ENCODE data around the gene PDE10A. TPM values are rescaled to one million over a fixed set of nuclear protein-coding genes. Genes with fewer than 3 reads are reported as not detected.
A peak's percentile ranks its signal among the peaks of the same experiment; 100 is the strongest.

Gene PDE10A
- total RNA-seq, 1 donor from 2014 or later, result 17.3 TPM

DNA sequence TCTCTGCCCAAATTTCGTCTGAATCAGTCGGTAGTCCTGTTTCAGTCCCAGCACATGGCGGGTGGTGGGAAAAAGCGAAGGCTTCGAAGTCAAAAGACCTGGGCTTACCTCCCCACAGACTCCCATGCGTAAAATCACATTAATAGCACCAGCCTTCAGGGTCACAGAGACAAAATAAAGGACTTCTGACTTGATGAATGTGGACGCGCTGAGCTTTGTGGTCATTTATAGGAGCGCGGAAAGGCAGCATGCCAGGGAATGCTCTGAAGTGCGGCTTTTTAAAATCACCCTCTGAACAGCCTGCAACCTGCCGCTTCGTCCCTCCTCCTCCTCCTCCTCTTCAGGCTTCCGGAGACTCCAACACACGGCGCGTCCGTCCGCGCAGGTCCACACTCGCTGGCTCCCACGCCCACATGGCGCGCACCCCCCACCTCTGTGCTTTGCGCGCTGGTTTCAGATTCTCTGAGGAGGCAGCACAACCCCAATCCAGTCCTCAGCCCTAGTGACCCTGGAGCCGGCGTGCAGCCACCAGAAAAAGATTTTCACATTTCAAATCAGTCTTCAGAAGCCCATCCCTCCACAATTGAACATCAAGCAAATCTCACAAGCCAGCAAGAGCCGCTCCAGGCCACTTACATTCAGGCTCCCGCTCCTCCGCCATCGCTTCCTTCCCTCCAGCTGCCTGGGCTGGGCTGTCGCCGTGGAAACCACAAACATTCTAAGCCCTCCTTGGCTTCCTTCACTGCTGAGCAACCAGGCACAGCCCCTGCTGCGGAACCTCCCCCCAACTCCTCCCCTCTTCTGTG lies 353.9 kb downstream of the PDE10A start, which contains the start of gene C6orf118:
TSS of gene C6orf118 (minus strand) at position 680 of the 806 bp plus-strand sequence. CDS start at position 661, 19 bp downstream.
- Histone ChIP-seq H3K27me3 (peaks cover 18% of the 10 kb centered on the region), H3K79me2 (ENCODE audit: low read depth) (no peaks in the 10 kb centered on the region), H4K20me1 (ENCODE audit: low read depth) (no peaks in the 10 kb centered on the region), H3K36me3 (no peaks in the 10 kb centered on the region), H3F3A (ENCODE audit: low read depth) (no peaks in the 10 kb centered on the region), H3K9me3 (ENCODE audit: low read depth) (no peaks in the 10 kb centered on the region), H2AFZ (replicated peaks) (peak within 1 kb of the TSS; percentile 66), H3K4me3 (peak within 1 kb of the TSS; percentile 46), H3K4me2 (peak within 1 kb of the TSS; percentile 76), H3K4me1 (peaks cover 6% of the 10 kb centered on the region), H3K27ac (no peak within 1 kb of the TSS), H3K9ac (no peak within 1 kb of the TSS)
- peak within 1 kb of the TSS; percentile 99 for H3K27ac Mint-ChIP-seq
- peak within 1 kb of the TSS; percentile 90 for H3K4me3 Mint-ChIP-seq
- peaks cover 2% of the 10 kb centered on the region for H3K36me3 Mint-ChIP-seq
- H3K27me3 Mint-ChIP-seq (ENCODE audit: insufficient read depth, low read depth), result peaks cover 2% of the 10 kb centered on the region
- H3K9me3 Mint-ChIP-seq, result peaks cover 6% of the 10 kb centered on the region
- TF ChIP-seq EZH2 (IDR thresholded peaks at IDR 0.05) (no peak), EZH2phosphoT487 (IDR thresholded peaks at IDR 0.05) (peak; percentile 18)
- TF ChIP-seq, protein P1, sequence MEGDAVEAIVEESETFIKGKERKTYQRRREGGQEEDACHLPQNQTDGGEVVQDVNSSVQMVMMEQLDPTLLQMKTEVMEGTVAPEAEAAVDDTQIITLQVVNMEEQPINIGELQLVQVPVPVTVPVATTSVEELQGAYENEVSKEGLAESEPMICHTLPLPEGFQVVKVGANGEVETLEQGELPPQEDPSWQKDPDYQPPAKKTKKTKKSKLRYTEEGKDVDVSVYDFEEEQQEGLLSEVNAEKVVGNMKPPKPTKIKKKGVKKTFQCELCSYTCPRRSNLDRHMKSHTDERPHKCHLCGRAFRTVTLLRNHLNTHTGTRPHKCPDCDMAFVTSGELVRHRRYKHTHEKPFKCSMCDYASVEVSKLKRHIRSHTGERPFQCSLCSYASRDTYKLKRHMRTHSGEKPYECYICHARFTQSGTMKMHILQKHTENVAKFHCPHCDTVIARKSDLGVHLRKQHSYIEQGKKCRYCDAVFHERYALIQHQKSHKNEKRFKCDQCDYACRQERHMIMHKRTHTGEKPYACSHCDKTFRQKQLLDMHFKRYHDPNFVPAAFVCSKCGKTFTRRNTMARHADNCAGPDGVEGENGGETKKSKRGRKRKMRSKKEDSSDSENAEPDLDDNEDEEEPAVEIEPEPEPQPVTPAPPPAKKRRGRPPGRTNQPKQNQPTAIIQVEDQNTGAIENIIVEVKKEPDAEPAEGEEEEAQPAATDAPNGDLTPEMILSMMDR (IDR thresholded peaks at IDR 0.05), result no peak
- peaks cover 38% of the 10 kb centered on the region for H3K4me1 Mint-ChIP-seq
- peak; percentile 93 for DNase-seq (ENCODE audit: low spot score)

DNA sequence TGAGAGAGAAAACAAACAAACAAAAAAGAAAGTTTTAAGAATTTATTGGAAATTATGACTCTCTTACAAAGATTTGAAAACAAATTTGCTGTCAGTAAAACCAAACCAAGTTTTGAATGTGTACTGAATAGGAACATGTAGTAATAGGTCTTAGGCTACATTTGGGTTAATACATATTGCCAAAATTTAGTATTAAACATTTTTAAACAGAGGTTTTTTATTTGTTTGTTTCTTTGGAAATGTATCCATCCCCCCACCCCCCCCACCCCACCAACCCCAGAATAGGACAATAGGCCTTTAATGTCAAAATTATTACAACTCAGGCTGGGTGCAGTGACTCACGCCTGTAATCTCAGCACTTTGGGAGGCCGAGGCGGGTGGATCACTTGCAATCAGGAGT lies 356.1 kb downstream of the PDE10A start:
- TF ChIP-seq EZH2phosphoT487 (IDR thresholded peaks at IDR 0.05) (no peak), EZH2 (IDR thresholded peaks at IDR 0.05) (no peak)
- TF ChIP-seq, protein P1 (IDR thresholded peaks at IDR 0.05), result no peak
- H3K27me3 Mint-ChIP-seq (ENCODE audit: insufficient read depth, low read depth), result peaks cover 6% of the 10 kb centered on the region
- Histone ChIP-seq H3K4me1 (peaks cover 6% of the 10 kb centered on the region), H3K79me2 (ENCODE audit: low read depth) (no peaks in the 10 kb centered on the region), H2AFZ (replicated peaks) (no peak overlapping the region), H3K9ac (no peak overlapping the region), H3K27ac (no peak overlapping the region), H3K27me3 (peaks cover 18% of the 10 kb centered on the region), H3F3A (ENCODE audit: low read depth) (no peaks in the 10 kb centered on the region), H3K4me2 (no peak overlapping the region), H3K4me3 (no peak overlapping the region), H3K36me3 (no peaks in the 10 kb centered on the region), H3K9me3 (ENCODE audit: low read depth) (no peaks in the 10 kb centered on the region), H4K20me1 (ENCODE audit: low read depth) (no peaks in the 10 kb centered on the region)
- DNase-seq (ENCODE audit: low spot score), result no peak
- peaks cover 36% of the 10 kb centered on the region for H3K4me1 Mint-ChIP-seq
- peaks cover 12% of the 10 kb centered on the region for H3K36me3 Mint-ChIP-seq
- no peak overlapping the region for H3K27ac Mint-ChIP-seq
- H3K4me3 Mint-ChIP-seq, result no peak overlapping the region
- peaks cover 19% of the 10 kb centered on the region for H3K9me3 Mint-ChIP-seq

DNA sequence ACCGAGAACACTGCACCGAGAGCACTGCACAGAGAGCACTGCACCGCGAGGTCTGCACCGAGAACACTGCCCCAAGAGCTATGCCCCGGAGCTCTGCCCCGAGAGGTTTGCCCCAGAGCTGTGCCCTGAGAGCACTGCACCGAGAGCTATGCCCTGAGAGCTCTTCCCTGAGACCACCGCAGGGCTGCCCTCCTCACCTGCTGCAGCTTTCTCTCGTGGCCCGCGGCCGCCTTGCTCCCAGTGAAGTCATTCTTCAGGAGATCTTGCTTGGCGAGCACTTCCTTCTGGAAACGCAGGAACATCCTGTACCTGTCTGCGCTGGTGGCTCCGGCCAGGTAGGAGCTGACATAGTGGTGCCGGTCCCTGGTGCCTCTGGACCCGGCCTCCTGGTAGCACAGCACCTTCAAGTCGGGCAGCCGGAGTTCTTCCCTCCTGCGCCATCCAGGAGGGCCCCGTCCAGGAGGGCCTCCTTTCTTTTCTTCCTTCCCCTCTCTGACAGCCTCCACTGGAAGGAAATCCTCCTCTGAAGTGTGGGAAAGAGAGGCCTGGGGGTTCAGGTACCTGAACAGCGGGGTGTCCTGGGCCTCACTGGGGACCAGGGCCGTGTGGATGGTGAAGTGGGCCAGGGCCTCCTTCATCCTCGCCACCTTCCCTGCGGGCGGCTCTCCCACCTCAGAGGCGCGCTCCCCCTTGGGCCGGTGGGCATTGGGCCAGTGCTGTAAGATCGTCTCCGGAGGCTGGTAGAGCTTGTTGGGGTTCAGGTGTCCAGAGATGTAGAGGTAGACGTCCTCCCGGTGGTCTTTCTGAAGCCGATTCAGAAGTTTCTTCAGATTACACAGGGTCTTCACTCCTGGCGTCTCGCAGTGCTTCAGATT lies 361.4 kb downstream of the PDE10A start:
- Mint-ChIP-seq H3K36me3 (peaks cover 34% of the 10 kb centered on the region), H3K4me3 (no peak overlapping the region), H3K27me3 (ENCODE audit: insufficient read depth, low read depth) (peaks cover 4% of the 10 kb centered on the region), H3K27ac (no peak overlapping the region), H3K9me3 (peaks cover 17% of the 10 kb centered on the region), H3K4me1 (peaks cover 35% of the 10 kb centered on the region)
- H3K4me2 ChIP-seq, result no peak overlapping the region
- H3K27me3 ChIP-seq, result no peaks in the 10 kb centered on the region
- H4K20me1 ChIP-seq (ENCODE audit: low read depth), result no peaks in the 10 kb centered on the region
- no peaks in the 10 kb centered on the region for H3K36me3 ChIP-seq
- H3K4me1 ChIP-seq, result peaks cover 11% of the 10 kb centered on the region
- TF ChIP-seq EZH2phosphoT487 (IDR thresholded peaks at IDR 0.05) (no peak), EZH2 (IDR thresholded peaks at IDR 0.05) (no peak)
- TF ChIP-seq, protein P1 (IDR thresholded peaks at IDR 0.05), result no peak
- H3K4me3 ChIP-seq, result no peak overlapping the region
- H3K9ac ChIP-seq, result no peak overlapping the region
- no peaks in the 10 kb centered on the region for H3F3A ChIP-seq (ENCODE audit: low read depth)
- no peaks in the 10 kb centered on the region for H3K9me3 ChIP-seq (ENCODE audit: low read depth)
- no peaks in the 10 kb centered on the region for H3K79me2 ChIP-seq (ENCODE audit: low read depth)
- DNase-seq (ENCODE audit: low spot score), result no peak
- H2AFZ ChIP-seq (replicated peaks), result no peak overlapping the region
- no peak overlapping the region for H3K27ac ChIP-seq

Measured in neural progenitor cell (in vitro differentiated cells).